ENCODE data around the gene SLC1A4. TPM values are rescaled to one million over a fixed set of nuclear protein-coding genes. Genes with fewer than 3 reads are reported as not detected.

The SLC1A4 gene
- total and polyA plus RNA-seq, 10 of the 15 experiments (the other 5 are each of a cell fraction or from before 2014, with no cell fraction given): 10.8 to 43.2 (median 27.7) TPM

GRCh38 chr2:64958556-64958955 is 30.6 kb upstream of the SLC1A4 start:
- Histone ChIP-seq H3K36me3 (ENCODE audit: control insufficient read depth in 2 of 2, insufficient read depth in 2 of 2, low read length in 1 of 2) (no peaks in the 10 kb centered on the region), H3K79me2 (ENCODE audit: control insufficient read depth, insufficient read depth, low read length) (no peaks in the 10 kb centered on the region), H4K20me1 (ENCODE audit: control insufficient read depth, insufficient read depth) (no peaks in the 10 kb centered on the region), H3K4me1 (ENCODE audit: control insufficient read depth, insufficient read depth, low read length) (no peaks in the 10 kb centered on the region), H3K4me3 (no peak overlapping the region), H3K9me3 (replicated peaks; ENCODE audit: control insufficient read depth, insufficient read depth, low read length) (peaks cover 2% of the 10 kb centered on the region; the same call in 2 of the 3 replicates), H3K9ac (ENCODE audit: control insufficient read depth, insufficient read depth, low read length) (no peak overlapping the region), H3K4me2 (ENCODE audit: control insufficient read depth, insufficient read depth) (no peak overlapping the region), H3K27me3 (replicated peaks in 1 of 2; ENCODE audit: control insufficient read depth in 2 of 2, insufficient read depth in 2 of 2, low read length in 1 of 2) (no peaks in the 10 kb centered on the region), H2AFZ (ENCODE audit: control insufficient read depth, low read depth, low read length) (no peak overlapping the region), H3K27ac (ENCODE audit: control insufficient read depth, insufficient read depth) (no peak overlapping the region)
- SMC1A ChIA-PET (ENCODE audit: uncharacterized antibody, unreplicated experiment): no interaction called here
- no peak for FAIRE-seq
- POLR2A ChIA-PET: no interaction called here
- no peak for DNase-seq (ENCODE audit: low read depth, low spot score)
- ATAC-seq: no peak
- in situ Hi-C loops (cut with MboI): no loop called here
- CTCF ChIA-PET: interaction anchor here (0.6 kb wide), 1 partner anchor 92 kb away, joined by 3 read pairs; no protein-coding TSS in a partner anchor
- WGBS (ENCODE audit: insufficient coverage, insufficient replicate concordance, low lambda C conversion rate, missing lambda C conversion rate): 95% methylated on average over 9 of the region's 9 CpGs
- TF ChIP-seq MEF2A (IDR thresholded peaks at IDR 0.05; ENCODE audit: insufficient read depth, low read depth, low read length) (no peak), TCF12 (IDR thresholded peaks at IDR 0.05; ENCODE audit: low read depth, low read length) (no peak), POLR2A (IDR thresholded peaks at IDR 0.05; ENCODE audit: low read depth, low read length) (no peak), SMAD1 (IDR thresholded peaks at IDR 0.05; ENCODE audit: low read depth, partially characterized antibody) (no peak), POU2F2 (IDR thresholded peaks at IDR 0.05; ENCODE audit: borderline replicate concordance, low read depth, low read length) (no peak), CREM (IDR thresholded peaks at IDR 0.05; ENCODE audit: low read depth) (no peak), NFIC (IDR thresholded peaks at IDR 0.05; ENCODE audit: low read depth, low read length) (no peak), NR2C1 (IDR thresholded peaks at IDR 0.05) (no peak), HDAC6 (IDR thresholded peaks at IDR 0.05; ENCODE audit: unreplicated experiment) (no peak), RELB (IDR thresholded peaks at IDR 0.05; ENCODE audit: low read depth) (no peak)
- BruUV-seq (replicated peaks): no TSS peak
- intact Hi-C loops (cut with micrococcal nuclease; ENCODE audit: unreplicated experiment): no loop called here
- RAD21 ChIA-PET (ENCODE audit: unreplicated experiment): no interaction called here

All from GM12878 (cell line).